Kidney glomerular epithelial cell (primary cell): Measurements from ENCODE around the gene AMN.

Source experiments
- DNase-seq: peaks from one replicate; lab custom pipeline; 2025; lab: John Stamatoyannopoulos, UW

Gene AMN

GRCh38 chr14:102966681-102967505, 44.4 kb downstream of the AMN start:
- DNase-seq: no peak

- no peak for DNase-seq
These were observed 45.0 kb downstream of the AMN start for GRCh38 chr14:102967506-102967795.

GRCh38 chr14:102968306-102968705, 45.8 kb downstream of the AMN start:
- DNase-seq: no peak

GRCh38 chr14:102969060-102969791, 46.8 kb downstream of the AMN start:
- DNase-seq: no peak

- no peak for DNase-seq
These were observed 47.4 kb downstream of the AMN start for GRCh38 chr14:102969901-102970300.

- no peak for DNase-seq
These were observed 48.0 kb downstream of the AMN start for GRCh38 chr14:102970496-102970895.

- no peak for DNase-seq
These were observed 48.9 kb downstream of the AMN start for GRCh38 chr14:102971314-102971713.

- no peak for DNase-seq
These were observed 49.6 kb downstream of the AMN start for GRCh38 chr14:102971836-102972606.

GRCh38 chr14:102973706-102974285, 51.3 kb downstream of the AMN start:
- DNase-seq: no peak

- DNase-seq: no peak
These were observed 53.2 kb downstream of the AMN start for GRCh38 chr14:102975662-102976061.

GRCh38 chr14:102977475-102977874, 55.0 kb downstream of the AMN start:
- no peak for DNase-seq

- DNase-seq: no peak
These were observed 56.9 kb downstream of the AMN start for GRCh38 chr14:102979406-102979805.

GRCh38 chr14:102980409-102980810, 57.9 kb downstream of the AMN start:
- DNase-seq: no peak
